GM12875 (cell line): ENCODE results near the gene PRXL2A.

Source experiments
- H3K4me3 ChIP-seq: one replicate; pipeline ENCODE4 v1.5.1; 2011; ENCODE audit warnings: low read depth, low read length, control low read depth
- CTCF ChIP-seq: IDR thresholded peaks from 2 replicates; pipeline ENCODE4 v1.5.1; 2011; ENCODE audit warnings: low read depth, mild to moderate bottlenecking, control low read depth, inconsistent platforms, low read length, moderate library complexity, borderline replicate concordance; ENCODE audit not compliant: insufficient read depth

Gene PRXL2A

GRCh38 chr10:80462299-80462980 lies 54.1 kb downstream of the PRXL2A start:
- TF ChIP-seq CTCF, result no peak
- no peak overlapping the region for H3K4me3 ChIP-seq

- no peak overlapping the region for H3K4me3 ChIP-seq
Observed at GRCh38 chr10:80462981-80463741, 54.8 kb downstream of the PRXL2A start.

GRCh38 chr10:80463868-80464267 lies 55.5 kb downstream of the PRXL2A start:
- no peak for TF ChIP-seq CTCF
- H3K4me3 ChIP-seq, result no peak overlapping the region

More at GRCh38 chr10:80462981-80463741, 54.8 kb downstream of the PRXL2A start:
- no peak for TF ChIP-seq CTCF

GRCh38 chr10:80464557-80465450 lies 56.5 kb downstream of the PRXL2A start:
- no peak overlapping the region for H3K4me3 ChIP-seq
- TF ChIP-seq CTCF, result no peak

GRCh38 chr10:80465451-80465835 lies 57.1 kb downstream of the PRXL2A start:
- no peak overlapping the region for H3K4me3 ChIP-seq
- TF ChIP-seq CTCF, result no peak

- TF ChIP-seq CTCF, result no peak
- H3K4me3 ChIP-seq, result no peak overlapping the region
Observed at GRCh38 chr10:80465839-80466590, 57.7 kb downstream of the PRXL2A start.
